Activated CD4-positive, alpha-beta T cell treated with anti-CD3 and anti-CD28 coated beads for 48 hours (primary cell): ENCODE results near the gene PANX3.
"Not testable (repeated sequence)": the region's sequence is repeated elsewhere in the genome, so short reads cannot be mapped to it uniquely, and the experiment has no call there.

Experiments
- DNase-seq: peaks from one replicate; pipeline ENCODE4 v3.0.0-alpha.2; 2020

The PANX3 gene, protein sequence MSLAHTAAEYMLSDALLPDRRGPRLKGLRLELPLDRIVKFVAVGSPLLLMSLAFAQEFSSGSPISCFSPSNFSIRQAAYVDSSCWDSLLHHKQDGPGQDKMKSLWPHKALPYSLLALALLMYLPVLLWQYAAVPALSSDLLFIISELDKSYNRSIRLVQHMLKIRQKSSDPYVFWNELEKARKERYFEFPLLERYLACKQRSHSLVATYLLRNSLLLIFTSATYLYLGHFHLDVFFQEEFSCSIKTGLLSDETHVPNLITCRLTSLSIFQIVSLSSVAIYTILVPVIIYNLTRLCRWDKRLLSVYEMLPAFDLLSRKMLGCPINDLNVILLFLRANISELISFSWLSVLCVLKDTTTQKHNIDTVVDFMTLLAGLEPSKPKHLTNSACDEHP

DNA sequence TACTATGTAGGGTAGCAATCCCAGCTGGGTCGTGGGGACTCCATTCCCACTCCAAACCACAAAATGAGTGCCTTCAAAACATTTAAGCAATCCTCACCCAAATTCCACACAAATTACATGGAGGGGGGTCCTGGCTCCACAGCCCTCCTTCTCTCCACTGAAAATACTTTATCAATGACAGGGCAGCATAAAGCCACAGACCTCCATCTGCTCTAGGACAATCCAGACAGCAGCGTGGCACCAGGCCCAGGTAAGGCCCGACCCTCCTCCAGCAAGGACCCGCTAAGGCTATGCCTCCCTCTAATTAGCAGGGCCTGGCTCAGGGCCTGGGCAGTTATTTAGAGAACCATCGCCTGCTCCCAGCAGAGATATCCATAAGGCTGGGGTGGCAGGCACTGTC, at the start of gene PANX3:
TSS of gene PANX3 (plus strand) at position 365 of the 400 bp plus-strand sequence. CDS start 129 bp downstream, outside the sequence.
- DNase-seq = no peak

DNA sequence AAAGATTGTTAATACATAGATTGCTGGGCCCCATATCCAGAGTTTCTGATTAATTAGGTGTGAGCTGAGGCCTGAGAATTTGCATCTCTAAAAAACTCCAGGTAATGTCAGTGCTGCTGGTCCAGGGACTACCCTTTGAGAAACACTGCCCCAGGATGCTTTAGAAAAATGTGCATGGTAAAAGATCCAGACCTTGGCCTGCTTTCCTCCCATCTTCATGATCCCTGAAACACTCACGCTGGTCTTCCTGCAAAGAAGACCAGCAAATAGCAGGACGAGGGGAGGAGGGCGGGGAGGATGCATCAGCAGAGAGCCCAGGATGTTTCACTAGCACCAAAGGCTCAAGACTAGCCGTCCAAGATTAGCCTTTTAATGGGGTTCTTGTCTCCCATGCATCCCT, 41.5 kb upstream of the PANX3 start, which contains the start of gene OR8A1:
TSS of gene OR8A1 (plus strand) at position 301 of the 400 bp plus-strand sequence. CDS start 123 bp downstream, outside the sequence.
- DNase-seq = no peak

DNA sequence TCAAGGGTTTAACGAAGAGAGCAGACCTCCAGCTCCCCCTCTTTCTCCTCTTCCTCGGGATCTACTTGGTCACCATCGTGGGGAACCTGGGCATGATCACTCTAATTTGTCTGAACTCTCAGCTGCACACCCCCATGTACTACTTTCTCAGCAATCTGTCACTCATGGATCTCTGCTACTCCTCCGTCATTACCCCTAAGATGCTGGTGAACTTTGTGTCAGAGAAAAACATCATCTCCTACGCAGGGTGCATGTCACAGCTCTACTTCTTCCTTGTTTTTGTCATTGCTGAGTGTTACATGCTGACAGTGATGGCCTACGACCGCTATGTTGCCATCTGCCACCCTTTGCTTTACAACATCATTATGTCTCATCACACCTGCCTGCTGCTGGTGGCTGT, 41.1 kb upstream of the PANX3 start:
- DNase-seq = no peak

DNA sequence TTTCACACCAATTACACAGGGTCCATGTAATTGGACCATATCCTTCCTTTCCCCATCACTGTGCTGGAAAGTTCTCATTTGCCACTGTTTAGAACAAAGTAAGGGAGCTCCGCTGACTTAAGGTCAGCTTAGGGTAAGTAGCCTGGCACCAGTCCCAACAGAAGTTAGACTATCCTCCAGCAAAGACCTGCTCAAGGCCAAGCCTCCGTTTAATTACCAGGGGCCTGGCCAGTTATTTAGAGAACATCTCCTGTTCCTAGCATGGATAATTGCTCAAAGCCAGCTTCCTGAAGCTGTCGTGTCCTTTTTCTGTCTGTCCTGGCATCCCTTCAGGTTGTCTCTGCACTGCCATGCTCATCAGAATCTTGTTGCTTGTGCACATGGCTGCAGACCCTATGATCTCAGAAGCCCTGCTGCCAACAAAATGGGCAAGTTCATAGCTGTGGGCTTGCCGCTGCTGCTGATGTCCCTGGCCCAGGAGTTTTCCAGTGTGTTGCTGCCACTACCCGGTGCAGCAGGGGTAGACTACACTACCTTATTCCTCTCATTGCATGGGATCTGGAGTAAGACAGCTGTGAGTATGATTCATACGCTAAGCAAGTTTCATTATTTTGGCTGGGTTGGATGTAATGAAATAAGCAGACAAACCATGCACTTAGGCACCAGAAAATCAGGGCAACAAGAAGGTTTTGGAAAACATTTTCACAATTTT, 33.4 kb upstream of the PANX3 start:
- no peak for DNase-seq

DNA sequence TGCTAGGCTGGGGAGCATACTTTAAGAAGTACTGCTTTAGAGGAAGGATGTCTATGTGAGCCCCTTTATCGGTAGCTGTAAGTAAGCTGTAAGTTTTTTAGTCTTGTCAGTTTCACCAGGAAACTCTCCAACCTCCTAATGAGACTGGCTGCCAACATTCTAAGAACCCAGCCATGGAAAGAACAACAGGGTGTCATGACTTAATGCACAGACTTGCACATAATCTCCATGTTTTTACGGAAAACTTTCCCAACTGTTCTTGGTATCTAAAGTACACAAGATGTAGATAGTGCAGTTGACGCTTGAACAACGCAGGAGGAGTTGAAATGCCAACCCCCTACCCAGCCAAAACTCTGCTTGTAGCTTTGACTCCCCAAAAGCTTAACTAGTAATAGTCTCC, 32.5 kb upstream of the PANX3 start:
- DNase-seq = no peak

DNA sequence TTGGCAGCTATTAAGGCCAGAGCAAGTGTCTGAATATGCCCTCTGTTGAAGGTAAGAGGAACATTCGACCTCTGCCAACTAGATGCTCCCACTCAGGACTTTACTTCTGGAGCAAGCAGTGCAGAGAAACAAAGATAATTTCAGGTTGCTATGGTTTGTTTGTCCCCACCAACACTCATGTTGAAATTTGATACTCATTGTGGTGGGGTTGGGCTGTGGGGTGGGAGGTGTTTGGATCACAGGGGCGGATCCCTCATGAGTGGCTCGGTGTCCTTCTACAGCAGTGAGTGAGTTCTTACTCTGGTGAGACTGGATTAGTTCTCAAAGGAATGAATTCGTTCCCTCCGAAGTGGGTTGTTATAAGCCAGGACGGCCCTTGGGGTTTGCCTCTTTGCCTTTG, 29.4 kb upstream of the PANX3 start:
- no peak for DNase-seq

DNA sequence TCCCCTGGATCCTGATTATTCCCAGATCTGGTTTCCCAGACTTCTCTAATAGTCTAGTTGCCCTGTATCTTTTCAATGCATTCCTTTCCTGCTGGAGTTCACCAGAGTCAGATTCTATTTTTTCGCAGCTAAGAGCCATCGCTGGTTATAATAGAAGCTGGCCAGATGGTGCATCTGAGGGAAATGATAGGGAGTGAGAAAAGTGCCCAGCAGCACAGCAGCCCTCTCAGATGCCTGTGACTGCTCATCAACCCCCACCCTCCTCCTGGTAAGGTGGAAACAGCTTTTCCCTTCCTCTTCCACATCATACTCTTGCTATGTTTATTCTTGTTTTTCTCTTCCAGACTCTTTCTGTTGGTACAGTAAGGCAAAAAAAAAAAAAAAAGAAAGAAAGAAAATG, 28.7 kb upstream of the PANX3 start:
- no peak for DNase-seq

DNA sequence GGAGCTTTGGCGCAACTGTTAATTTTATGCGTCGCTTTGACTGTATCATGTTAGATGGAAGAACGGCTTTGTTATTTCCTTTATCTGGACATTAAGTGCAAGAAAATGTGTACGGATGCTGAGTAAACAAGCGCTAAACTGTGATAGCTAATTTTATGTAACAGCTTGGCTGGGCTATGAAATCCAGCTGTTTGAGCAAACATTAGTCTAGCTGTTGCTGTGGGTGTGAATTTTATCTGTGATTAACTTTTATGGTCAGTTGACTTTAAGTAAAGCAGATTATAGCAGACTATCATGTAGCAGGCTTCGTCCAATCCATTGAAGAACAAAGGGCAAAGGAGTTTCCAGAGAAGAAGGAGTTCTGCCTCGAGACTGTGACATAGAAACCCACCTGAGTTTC, 27.4 kb upstream of the PANX3 start:
- no peak for DNase-seq

DNA sequence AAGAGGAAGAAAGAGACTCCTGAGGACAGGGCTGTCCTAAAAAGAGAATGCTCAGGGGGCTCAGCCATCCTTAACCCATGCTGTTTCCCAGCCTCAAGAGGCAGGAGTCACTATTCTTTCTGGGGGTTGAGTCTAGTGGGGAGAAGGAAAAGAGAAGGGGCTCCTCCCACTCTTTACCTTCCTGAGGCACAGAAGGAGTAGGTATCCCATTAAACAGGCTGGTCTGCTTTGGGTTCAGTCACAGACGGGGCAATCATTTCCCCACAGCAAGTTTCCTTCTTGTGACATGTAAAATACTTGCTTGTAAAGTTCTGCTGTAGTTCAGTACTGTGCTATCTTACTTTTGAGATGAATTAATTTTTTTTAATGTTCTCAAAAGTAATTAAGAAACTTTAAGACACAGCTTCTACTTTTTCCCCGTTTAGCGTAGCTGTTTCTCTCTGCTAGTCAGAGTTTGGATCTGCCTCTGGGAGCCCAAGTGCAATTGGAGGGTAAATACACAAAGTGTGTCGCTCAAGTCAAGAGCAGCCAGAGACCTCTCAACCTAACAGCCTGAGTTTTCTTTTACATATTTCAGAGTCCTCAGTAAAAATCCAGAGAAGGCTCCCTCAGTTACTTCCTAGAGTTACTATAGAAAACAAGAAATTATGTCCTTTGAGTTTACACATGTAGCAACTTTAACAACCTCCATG, 26.4 kb upstream of the PANX3 start:
- DNase-seq = no peak

DNA sequence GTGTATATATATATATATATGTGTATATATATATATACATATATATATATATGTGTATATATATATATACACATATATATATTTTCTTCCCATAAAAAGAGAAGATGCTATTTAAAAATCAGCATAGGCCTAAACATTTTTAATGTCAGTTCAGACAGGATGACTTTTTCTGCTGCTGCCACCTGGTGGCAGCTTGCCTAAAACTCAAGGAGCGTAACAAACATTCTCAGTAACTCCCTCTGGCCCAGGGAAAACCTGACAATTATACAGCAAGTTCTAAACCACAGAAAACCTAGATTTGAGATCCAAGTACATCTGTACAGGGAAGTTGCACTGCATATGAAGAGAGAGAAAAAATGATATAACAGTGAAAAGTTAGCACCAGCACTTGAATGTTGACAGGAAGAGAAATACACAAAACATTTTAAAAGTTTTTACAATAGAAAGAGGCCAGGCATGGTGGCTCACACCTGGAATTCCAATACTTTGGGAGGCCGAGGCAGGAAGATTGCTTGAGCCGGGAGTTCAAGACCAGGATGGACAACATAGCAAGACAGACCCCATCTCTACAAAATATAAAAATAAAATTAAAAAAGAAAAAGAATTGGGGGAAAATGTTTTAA, 24.9 kb upstream of the PANX3 start:
- DNase-seq = peak; percentile 63

DNA sequence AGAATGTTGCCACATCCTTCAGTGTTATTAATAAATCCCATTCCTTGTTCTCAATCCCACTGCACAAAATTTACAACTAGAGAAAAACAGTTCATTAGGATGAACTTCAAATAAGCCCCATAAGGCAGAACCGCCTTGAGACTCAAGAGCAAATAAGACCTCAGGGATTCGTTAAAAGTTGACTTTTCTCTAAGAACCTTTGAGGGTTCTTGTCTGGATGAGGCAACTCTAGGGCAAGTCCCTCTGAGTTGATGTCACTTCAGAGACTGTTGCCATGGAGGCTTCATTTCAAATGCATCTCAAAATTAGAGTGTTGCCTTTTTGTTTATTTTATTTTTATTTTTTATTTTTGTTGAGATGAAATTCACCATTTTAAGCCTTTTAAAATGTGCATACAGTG, 19.8 kb upstream of the PANX3 start:
- no peak for DNase-seq

DNA sequence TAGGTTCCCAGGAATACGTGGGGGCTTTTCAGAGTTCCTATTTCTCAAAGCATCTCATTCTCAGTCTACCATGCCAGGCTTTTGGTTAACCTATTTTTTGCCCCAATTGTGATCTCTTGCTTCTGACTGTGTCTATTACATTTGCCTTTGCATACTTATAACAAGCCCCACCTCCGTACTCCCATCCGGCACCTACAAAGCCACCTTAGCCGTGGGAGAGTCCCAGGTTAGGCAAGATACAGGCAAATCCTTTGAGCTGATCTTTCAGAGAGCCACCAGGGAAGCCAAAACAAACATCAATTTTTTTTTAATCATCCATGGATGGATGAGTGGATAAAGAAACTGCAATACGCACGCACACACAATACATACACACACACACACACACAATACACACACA, 18.6 kb upstream of the PANX3 start:
- no peak for DNase-seq

DNA sequence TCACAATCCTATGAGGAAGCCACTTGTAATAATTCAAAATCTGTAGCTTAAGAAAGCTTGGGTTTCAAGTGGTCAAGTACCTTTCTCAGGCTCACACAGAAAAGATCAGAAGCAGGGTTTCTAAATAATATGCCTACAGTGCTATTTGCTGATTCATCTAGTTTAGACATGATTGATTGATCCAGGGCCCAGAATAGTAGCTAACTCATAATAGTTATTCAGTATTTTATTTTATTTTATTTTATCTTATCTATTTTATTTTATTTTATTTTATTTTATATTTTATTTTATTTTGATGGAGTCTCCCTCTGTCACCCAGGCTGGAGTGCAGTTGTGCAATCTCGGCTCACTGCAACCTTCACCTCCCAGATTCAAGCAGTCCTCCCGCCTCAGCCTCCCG, 15.9 kb upstream of the PANX3 start:
- DNase-seq = no peak

DNA sequence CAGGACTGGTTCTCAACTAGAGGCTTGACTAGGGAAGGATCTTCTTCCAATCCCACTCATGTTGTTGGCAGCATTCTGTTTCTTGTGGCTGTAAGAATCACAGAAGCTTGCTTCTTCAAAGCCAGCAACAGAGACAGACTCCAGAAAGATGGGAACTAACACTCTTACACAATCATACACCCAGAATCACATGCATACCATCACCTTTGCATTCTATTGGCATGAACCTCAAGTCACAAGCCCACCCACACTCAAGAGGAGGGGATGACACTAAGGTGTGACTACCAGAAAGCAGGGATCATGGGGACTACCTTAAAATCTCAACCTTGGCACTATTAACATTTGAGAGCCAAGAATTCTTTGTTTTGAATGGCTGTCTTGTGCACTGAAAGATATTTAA, 13.6 kb upstream of the PANX3 start:
- DNase-seq = no peak

DNA sequence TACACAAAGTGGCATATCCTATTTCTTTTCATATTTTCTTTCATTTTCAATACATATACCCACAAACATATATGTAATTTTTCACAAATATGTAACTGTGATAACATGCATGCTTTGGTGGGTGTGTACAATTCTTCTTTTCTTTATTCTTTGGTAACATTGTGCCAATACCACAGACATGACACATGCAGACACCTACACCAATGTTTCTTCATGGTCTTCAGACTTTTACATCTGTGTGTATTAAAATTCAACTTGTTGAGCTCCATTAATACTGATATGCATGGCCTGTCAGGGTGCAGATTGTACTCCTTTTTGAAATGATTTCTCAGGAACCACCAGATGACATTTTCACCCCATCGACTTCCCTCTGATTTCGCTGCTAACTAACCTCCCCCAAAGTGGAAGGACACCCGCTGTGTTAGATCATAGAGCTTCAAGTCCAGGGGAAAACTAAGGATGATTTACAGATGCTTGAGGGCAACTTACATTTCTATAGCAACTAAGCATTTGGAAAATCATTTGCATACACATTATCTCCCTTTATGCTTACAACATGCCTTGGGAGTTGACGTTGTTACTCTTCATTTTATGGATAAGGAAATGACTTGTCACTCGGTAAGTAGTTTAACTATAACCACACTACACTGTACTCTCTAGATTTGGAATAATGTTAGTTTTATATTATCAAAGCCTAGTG, 10.5 kb upstream of the PANX3 start:
- DNase-seq = no peak

DNA sequence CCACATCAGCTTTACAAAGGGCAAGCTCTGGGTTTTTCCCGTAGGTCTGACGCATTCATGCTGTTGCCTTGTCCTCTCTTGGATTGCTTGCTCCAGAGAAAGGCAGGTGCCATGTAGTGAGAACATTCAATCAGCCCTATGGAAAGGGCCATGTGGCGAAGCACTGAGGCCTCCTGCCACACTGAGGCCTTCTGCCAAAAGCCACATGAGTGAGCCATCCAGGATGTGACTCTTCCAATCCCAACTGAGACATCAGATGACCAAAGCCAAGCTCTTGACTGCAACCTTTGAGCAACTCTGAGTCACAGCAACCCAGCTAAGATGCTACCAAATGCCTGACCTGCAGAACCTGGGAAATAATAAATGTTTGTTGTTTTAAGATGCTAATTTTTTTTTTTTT, 9.0 kb upstream of the PANX3 start:
- no peak for DNase-seq

DNA sequence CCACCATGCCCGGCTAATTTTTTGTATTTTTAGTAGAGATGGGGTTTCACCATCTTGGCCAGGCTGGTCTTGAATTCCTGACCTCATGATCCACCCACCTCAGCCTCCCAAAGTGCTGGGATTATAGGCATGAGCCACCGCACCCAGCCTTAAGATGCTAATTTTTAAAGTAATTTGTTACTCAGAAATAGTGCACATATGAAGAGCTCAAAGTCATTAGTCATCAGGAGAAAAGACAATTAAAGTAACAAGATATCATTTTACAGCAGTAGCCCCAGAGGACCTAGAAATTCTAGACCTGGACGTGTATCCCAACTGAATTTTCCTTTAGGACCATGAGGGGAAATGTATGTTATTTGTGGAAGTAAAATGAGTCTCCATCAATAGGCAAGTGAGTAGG, 8.5 kb upstream of the PANX3 start:
- not testable (repeated sequence) for DNase-seq

DNA sequence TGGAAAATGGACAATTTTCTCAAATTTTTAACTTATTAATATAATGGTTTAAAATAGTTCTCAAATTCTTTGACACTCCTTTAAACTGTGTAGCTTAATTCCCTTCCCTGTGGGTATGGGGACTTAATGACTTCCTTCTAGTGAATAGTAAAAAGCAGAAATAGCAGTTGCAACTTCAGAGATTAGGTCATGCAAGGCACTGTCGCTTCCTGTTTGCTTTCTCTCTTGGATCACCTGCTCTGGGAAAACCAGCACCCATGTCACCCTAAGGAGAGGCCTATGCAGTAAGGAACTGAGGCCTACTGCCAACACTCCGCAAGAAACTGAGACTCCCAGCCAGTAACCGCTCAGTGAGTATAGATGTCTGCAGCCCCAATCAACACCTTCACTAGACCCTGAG, 5.5 kb upstream of the PANX3 start:
- no peak for DNase-seq

DNA sequence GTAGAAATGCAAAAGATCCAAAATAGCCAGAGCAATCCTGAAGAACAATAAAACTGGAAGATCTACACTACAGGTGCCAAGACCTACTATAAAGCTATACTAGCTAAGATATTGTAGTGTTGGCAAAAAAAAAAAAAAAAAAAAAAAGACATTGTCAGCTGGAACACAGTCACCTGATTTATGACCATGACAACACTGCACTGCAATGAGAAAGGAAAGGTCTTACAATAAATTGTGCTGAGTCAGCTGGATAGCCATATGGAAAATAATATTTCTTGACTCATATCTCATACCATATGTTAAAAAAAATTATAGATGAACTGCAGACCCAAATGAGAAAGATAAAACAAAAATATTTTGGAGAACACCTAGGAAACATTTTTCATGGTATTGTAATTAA, 3.1 kb upstream of the PANX3 start:
- DNase-seq = no peak

DNA sequence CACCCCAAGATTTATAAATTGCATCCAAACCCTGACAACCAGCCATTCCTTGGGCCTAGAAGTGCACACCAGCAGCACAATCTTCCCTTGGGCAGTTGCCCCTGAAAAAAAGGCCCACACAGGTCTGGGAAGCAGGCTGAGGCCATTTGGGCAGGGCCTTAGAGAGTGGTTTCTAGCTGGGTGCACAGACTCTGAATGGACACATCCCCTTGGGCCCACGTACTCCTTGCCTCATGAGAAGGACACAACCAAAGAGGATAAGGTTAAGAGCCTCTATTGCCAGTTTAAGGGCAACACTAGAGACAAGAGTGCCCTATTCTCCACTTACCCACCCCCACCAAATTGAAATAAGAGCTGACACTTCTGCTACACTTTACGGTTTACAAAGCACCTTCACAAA, 933 bp upstream of the PANX3 start:
- no peak for DNase-seq

DNA sequence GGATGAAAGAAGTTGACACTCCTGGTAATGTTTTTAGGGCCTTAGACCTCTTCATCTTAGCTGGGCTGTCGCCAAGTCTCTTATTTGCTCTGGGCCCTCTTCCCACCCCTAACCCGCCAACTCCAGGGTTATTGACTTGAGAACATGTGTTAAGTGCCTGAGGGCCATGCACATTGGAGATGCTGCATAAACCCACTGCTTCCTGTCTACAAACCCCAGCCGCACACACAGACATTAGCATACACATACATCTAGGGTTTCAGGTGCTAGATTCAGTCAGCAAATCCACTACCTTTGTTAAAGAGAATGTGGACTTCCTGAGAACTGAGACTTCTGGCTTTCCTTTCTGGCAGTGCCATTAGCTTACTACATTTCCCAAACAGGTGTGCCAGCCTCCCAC, 817 bp downstream of the PANX3 start:
- peak; percentile 30 for DNase-seq

DNA sequence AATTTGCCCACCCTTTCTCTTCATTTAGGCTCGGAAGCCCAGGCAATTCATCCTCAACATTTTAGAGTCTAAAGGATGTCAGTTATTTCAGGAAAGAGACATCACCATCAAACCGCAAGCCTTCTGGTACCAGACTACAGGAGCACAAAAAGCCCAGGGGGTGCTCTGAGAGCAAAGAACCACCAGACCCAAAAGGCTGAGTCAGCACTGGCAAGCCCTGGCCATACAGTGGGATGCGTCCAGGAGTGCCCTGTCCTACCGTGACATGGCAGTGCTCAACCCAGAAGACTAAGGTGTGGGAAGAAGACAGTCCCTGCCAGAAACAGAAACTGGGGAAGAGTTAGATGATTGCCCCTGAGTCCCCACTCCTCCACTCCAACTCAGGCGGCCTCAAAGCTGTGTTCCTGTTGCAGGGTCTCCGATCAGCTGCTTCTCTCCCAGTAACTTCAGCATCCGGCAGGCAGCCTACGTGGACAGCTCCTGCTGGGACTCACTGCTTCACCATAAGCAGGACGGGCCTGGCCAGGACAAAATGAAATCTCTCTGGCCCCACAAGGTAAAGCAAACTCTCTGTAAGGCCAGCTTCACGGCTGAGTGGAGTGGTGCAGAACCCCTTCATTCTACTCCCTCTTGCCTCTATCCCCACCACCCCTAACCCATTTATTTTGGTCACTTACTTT, 1.5 kb downstream of the PANX3 start:
- DNase-seq = no peak
